Measurements from ENCODE around the gene RAI14. TPM values are rescaled to one million over a fixed set of nuclear protein-coding genes. Genes with fewer than 3 reads are reported as not detected.

RAI14 gene
- total RNA-seq, 1 donor from 2014 or later = 11.5 TPM

- Histone ChIP-seq H3K27me3 (ENCODE audit: control insufficient read depth in 3 of 3, insufficient read depth in 3 of 3, low read length in 3 of 3) (no peaks in the 10 kb centered on the region), H3K36me3 (ENCODE audit: control insufficient read depth in 3 of 3, insufficient read depth in 3 of 3, low read length in 3 of 3) (no peaks in the 10 kb centered on the region), H3K9ac (ENCODE audit: low read depth in 1 of 3, low read length in 3 of 3) (no peak overlapping the region), H3K27ac (ENCODE audit: low read depth, low read length) (no peak overlapping the region), H3K9me3 (ENCODE audit: control insufficient read depth in 3 of 3, low read length in 3 of 3) (no peaks in the 10 kb centered on the region), H3K4me3 (ENCODE audit: low read length in 3 of 3) (no peak overlapping the region), H3K4me1 (ENCODE audit: control insufficient read depth in 3 of 3, insufficient read depth in 3 of 3, low read length in 3 of 3) (no peaks in the 10 kb centered on the region)
Measured at GRCh38 chr5:34849253-34849652, 193.1 kb downstream of the RAI14 start.

- H3K4me3 ChIP-seq (ENCODE audit: low read length in 3 of 3) = no peak overlapping the region
- no peak overlapping the region for H3K9ac ChIP-seq (ENCODE audit: low read depth in 1 of 3, low read length in 3 of 3)
- no peak overlapping the region for H3K27ac ChIP-seq (ENCODE audit: low read depth, low read length)
- H3K27me3 ChIP-seq (ENCODE audit: control insufficient read depth in 3 of 3, insufficient read depth in 3 of 3, low read length in 3 of 3) = no peaks in the 10 kb centered on the region
- H3K9me3 ChIP-seq (ENCODE audit: control insufficient read depth in 3 of 3, low read length in 3 of 3) = no peaks in the 10 kb centered on the region
- no peaks in the 10 kb centered on the region for H3K36me3 ChIP-seq (ENCODE audit: control insufficient read depth in 3 of 3, insufficient read depth in 3 of 3, low read length in 3 of 3)
- no peaks in the 10 kb centered on the region for H3K4me1 ChIP-seq (ENCODE audit: control insufficient read depth in 3 of 3, insufficient read depth in 3 of 3, low read length in 3 of 3)
Measured at GRCh38 chr5:34854459-34855174, 198.5 kb downstream of the RAI14 start.

GRCh38 chr5:34857161-34857560 lies 201.0 kb downstream of the RAI14 start:
- Histone ChIP-seq H3K4me1 (ENCODE audit: control insufficient read depth in 3 of 3, insufficient read depth in 3 of 3, low read length in 3 of 3) (no peaks in the 10 kb centered on the region), H3K9me3 (ENCODE audit: control insufficient read depth in 3 of 3, low read length in 3 of 3) (no peaks in the 10 kb centered on the region), H3K27me3 (ENCODE audit: control insufficient read depth in 3 of 3, insufficient read depth in 3 of 3, low read length in 3 of 3) (no peaks in the 10 kb centered on the region), H3K9ac (ENCODE audit: low read depth in 1 of 3, low read length in 3 of 3) (no peak overlapping the region), H3K4me3 (ENCODE audit: low read length in 3 of 3) (no peak overlapping the region), H3K36me3 (ENCODE audit: control insufficient read depth in 3 of 3, insufficient read depth in 3 of 3, low read length in 3 of 3) (no peaks in the 10 kb centered on the region), H3K27ac (ENCODE audit: low read depth, low read length) (no peak overlapping the region)

GRCh38 chr5:34857894-34858293 lies 201.8 kb downstream of the RAI14 start:
- no peak overlapping the region for H3K27ac ChIP-seq (ENCODE audit: low read depth, low read length)

GRCh38 chr5:34858790-34859189 lies 202.7 kb downstream of the RAI14 start:
- H3K4me1 ChIP-seq (ENCODE audit: control insufficient read depth in 3 of 3, insufficient read depth in 3 of 3, low read length in 3 of 3) = peaks cover 0 to 4% (median 0%) of the 10 kb centered on the region in 3 donors
- H3K4me3 ChIP-seq (ENCODE audit: low read length in 3 of 3) = no peak overlapping the region
- no peaks in the 10 kb centered on the region for H3K36me3 ChIP-seq (ENCODE audit: control insufficient read depth in 3 of 3, insufficient read depth in 3 of 3, low read length in 3 of 3)
- H3K9me3 ChIP-seq (ENCODE audit: control insufficient read depth in 3 of 3, low read length in 3 of 3) = no peaks in the 10 kb centered on the region
- no peak overlapping the region for H3K9ac ChIP-seq (ENCODE audit: low read depth in 1 of 3, low read length in 3 of 3)
- no peaks in the 10 kb centered on the region for H3K27me3 ChIP-seq (ENCODE audit: control insufficient read depth in 3 of 3, insufficient read depth in 3 of 3, low read length in 3 of 3)
- H3K27ac ChIP-seq (ENCODE audit: low read depth, low read length) = no peak overlapping the region

More at GRCh38 chr5:34857894-34858293, 201.8 kb downstream of the RAI14 start:
- no peak overlapping the region for H3K4me3 ChIP-seq (ENCODE audit: low read length in 3 of 3)
- H3K27me3 ChIP-seq (ENCODE audit: control insufficient read depth in 3 of 3, insufficient read depth in 3 of 3, low read length in 3 of 3) = no peaks in the 10 kb centered on the region
- no peaks in the 10 kb centered on the region for H3K9me3 ChIP-seq (ENCODE audit: control insufficient read depth in 3 of 3, low read length in 3 of 3)
- no peak overlapping the region for H3K9ac ChIP-seq (ENCODE audit: low read depth in 1 of 3, low read length in 3 of 3)
- no peaks in the 10 kb centered on the region for H3K36me3 ChIP-seq (ENCODE audit: control insufficient read depth in 3 of 3, insufficient read depth in 3 of 3, low read length in 3 of 3)
- H3K4me1 ChIP-seq (ENCODE audit: control insufficient read depth in 3 of 3, insufficient read depth in 3 of 3, low read length in 3 of 3) = peaks cover 0 to 3% (median 0%) of the 10 kb centered on the region in 3 donors

GRCh38 chr5:34859253-34859652 lies 203.1 kb downstream of the RAI14 start:
- Histone ChIP-seq H3K27ac (ENCODE audit: low read depth, low read length) (no peak overlapping the region), H3K9me3 (ENCODE audit: control insufficient read depth in 3 of 3, low read length in 3 of 3) (no peaks in the 10 kb centered on the region), H3K27me3 (ENCODE audit: control insufficient read depth in 3 of 3, insufficient read depth in 3 of 3, low read length in 3 of 3) (no peaks in the 10 kb centered on the region), H3K36me3 (ENCODE audit: control insufficient read depth in 3 of 3, insufficient read depth in 3 of 3, low read length in 3 of 3) (no peaks in the 10 kb centered on the region), H3K4me1 (ENCODE audit: control insufficient read depth in 3 of 3, insufficient read depth in 3 of 3, low read length in 3 of 3) (peaks cover 0 to 4% (median 0%) of the 10 kb centered on the region in 3 donors), H3K9ac (ENCODE audit: low read depth in 1 of 3, low read length in 3 of 3) (no peak overlapping the region), H3K4me3 (ENCODE audit: low read length in 3 of 3) (no peak overlapping the region)

GRCh38 chr5:34863946-34864345 lies 207.8 kb downstream of the RAI14 start:
- Histone ChIP-seq H3K27ac (ENCODE audit: low read depth, low read length) (no peak overlapping the region), H3K4me3 (ENCODE audit: low read length in 3 of 3) (no peak overlapping the region), H3K4me1 (ENCODE audit: control insufficient read depth in 3 of 3, insufficient read depth in 3 of 3, low read length in 3 of 3) (peaks cover 0 to 4% (median 0%) of the 10 kb centered on the region in 3 donors), H3K27me3 (ENCODE audit: control insufficient read depth in 3 of 3, insufficient read depth in 3 of 3, low read length in 3 of 3) (no peaks in the 10 kb centered on the region), H3K9me3 (ENCODE audit: control insufficient read depth in 3 of 3, low read length in 3 of 3) (no peaks in the 10 kb centered on the region), H3K9ac (ENCODE audit: low read depth in 1 of 3, low read length in 3 of 3) (no peak overlapping the region), H3K36me3 (ENCODE audit: control insufficient read depth in 3 of 3, insufficient read depth in 3 of 3, low read length in 3 of 3) (no peaks in the 10 kb centered on the region)

- H3K4me3 ChIP-seq (ENCODE audit: low read length in 3 of 3) = no peak overlapping the region
- H3K9me3 ChIP-seq (ENCODE audit: control insufficient read depth in 3 of 3, low read length in 3 of 3) = no peaks in the 10 kb centered on the region
- no peaks in the 10 kb centered on the region for H3K27me3 ChIP-seq (ENCODE audit: control insufficient read depth in 3 of 3, insufficient read depth in 3 of 3, low read length in 3 of 3)
- no peaks in the 10 kb centered on the region for H3K36me3 ChIP-seq (ENCODE audit: control insufficient read depth in 3 of 3, insufficient read depth in 3 of 3, low read length in 3 of 3)
- H3K9ac ChIP-seq (ENCODE audit: low read depth in 1 of 3, low read length in 3 of 3) = no peak overlapping the region
- no peak overlapping the region for H3K27ac ChIP-seq (ENCODE audit: low read depth, low read length)
- peaks cover 0 to 4% (median 0%) of the 10 kb centered on the region in 3 donors for H3K4me1 ChIP-seq (ENCODE audit: control insufficient read depth in 3 of 3, insufficient read depth in 3 of 3, low read length in 3 of 3)
Measured at GRCh38 chr5:34865091-34865490, 209.0 kb downstream of the RAI14 start.

GRCh38 chr5:34866989-34867471 lies 210.9 kb downstream of the RAI14 start:
- H3K36me3 ChIP-seq (ENCODE audit: control insufficient read depth in 3 of 3, insufficient read depth in 3 of 3, low read length in 3 of 3) = no peaks in the 10 kb centered on the region
- no peak overlapping the region for H3K4me3 ChIP-seq (ENCODE audit: low read length in 3 of 3)
- H3K9ac ChIP-seq (ENCODE audit: low read depth in 1 of 3, low read length in 3 of 3) = no peak overlapping the region
- no peaks in the 10 kb centered on the region for H3K9me3 ChIP-seq (ENCODE audit: control insufficient read depth in 3 of 3, low read length in 3 of 3)
- no peak overlapping the region for H3K27ac ChIP-seq (ENCODE audit: low read depth, low read length)
- peaks cover 0 to 4% (median 0%) of the 10 kb centered on the region in 3 donors for H3K4me1 ChIP-seq (ENCODE audit: control insufficient read depth in 3 of 3, insufficient read depth in 3 of 3, low read length in 3 of 3)
- no peaks in the 10 kb centered on the region for H3K27me3 ChIP-seq (ENCODE audit: control insufficient read depth in 3 of 3, insufficient read depth in 3 of 3, low read length in 3 of 3)

GRCh38 chr5:34867660-34868059 lies 211.5 kb downstream of the RAI14 start:
- H3K9ac ChIP-seq (ENCODE audit: low read depth in 1 of 3, low read length in 3 of 3) = no peak overlapping the region
- H3K27me3 ChIP-seq (ENCODE audit: control insufficient read depth in 3 of 3, insufficient read depth in 3 of 3, low read length in 3 of 3) = no peaks in the 10 kb centered on the region
- H3K36me3 ChIP-seq (ENCODE audit: control insufficient read depth in 3 of 3, insufficient read depth in 3 of 3, low read length in 3 of 3) = no peaks in the 10 kb centered on the region
- H3K27ac ChIP-seq (ENCODE audit: low read depth, low read length) = no peak overlapping the region
- no peak overlapping the region for H3K4me3 ChIP-seq (ENCODE audit: low read length in 3 of 3)
- H3K4me1 ChIP-seq (ENCODE audit: control insufficient read depth in 3 of 3, insufficient read depth in 3 of 3, low read length in 3 of 3) = peaks cover 0 to 3% (median 0%) of the 10 kb centered on the region in 3 donors
- no peaks in the 10 kb centered on the region for H3K9me3 ChIP-seq (ENCODE audit: control insufficient read depth in 3 of 3, low read length in 3 of 3)
